SK-N-SH treated with all-trans-retinoic acid at 6 μM for 48 hours (cell line): ENCODE measurements around the gene MYOM1.

ENCODE experiments used
- ATAC-seq: fragments of 200-7000 bp; cut with Tn5 transposase; 3 replicates; pipeline ENCODE4 v1.9.1; 2020; ENCODE audit warnings: mild to moderate bottlenecking, moderate library complexity
- ARNTL ChIP-seq: fragments of 450-650 bp; formaldehyde crosslinking; IDR thresholded peaks from 2 replicates; pipeline ENCODE4 v1.5.0; 2020; ENCODE audit warnings: low read depth, mild to moderate bottlenecking, moderate library complexity, borderline replicate concordance
- BACH2 ChIP-seq: fragments of 250-450 bp; sonication (Bioruptor Pico); IDR thresholded peaks from 2 replicates; pipeline ENCODE4 v1.9.0; 2021; ENCODE audit warnings: mild to moderate bottlenecking, borderline replicate concordance
- CREB5 ChIP-seq: fragments of 250-450 bp; sonication (Bioruptor Pico); IDR thresholded peaks from 2 replicates; pipeline ENCODE4 v1.5.1; 2020; ENCODE audit warnings: low read depth, mild to moderate bottlenecking, moderate library complexity
- CSDC2 ChIP-seq: fragments of 250-450 bp; sonication (Bioruptor Pico); IDR thresholded peaks from 2 replicates; pipeline ENCODE4 v1.5.0; 2020; ENCODE audit warnings: mild to moderate bottlenecking, moderate library complexity
- ESRRG ChIP-seq: fragments of 250-450 bp; sonication (Bioruptor Pico); IDR thresholded peaks from 2 replicates; pipeline ENCODE4 v1.6.1; 2021; ENCODE audit warnings: mild to moderate bottlenecking
- GLIS3 ChIP-seq: fragments of 250-450 bp; sonication (Bioruptor Pico); IDR thresholded peaks from 2 replicates; pipeline ENCODE4 v1.5.0; 2020; ENCODE audit warnings: mild to moderate bottlenecking, moderate library complexity
- ISL1 ChIP-seq: fragments of 250-450 bp; sonication (Bioruptor Pico); IDR thresholded peaks from 2 replicates; pipeline ENCODE4 v2.1.2; 2022; ENCODE audit warnings: mild to moderate bottlenecking, moderate library complexity
- PATZ1 ChIP-seq: fragments of 250-450 bp; sonication (Bioruptor Pico); IDR thresholded peaks from 2 replicates; pipeline ENCODE4 v1.8.0; 2020; ENCODE audit warnings: mild to moderate bottlenecking, moderate library complexity, borderline replicate concordance
- POU6F1 ChIP-seq: fragments of 250-450 bp; sonication (Bioruptor Pico); IDR thresholded peaks from 2 replicates; pipeline ENCODE4 v1.8.0; 2021; ENCODE audit warnings: low read depth, mild to moderate bottlenecking, moderate library complexity, borderline replicate concordance
- PPARA ChIP-seq: fragments of 250-450 bp; sonication (Bioruptor Pico); IDR thresholded peaks from 2 replicates; pipeline ENCODE4 v1.5.0; 2020; ENCODE audit warnings: mild to moderate bottlenecking, borderline replicate concordance
- RARB ChIP-seq: fragments of 250-450 bp; sonication (Bioruptor Pico); IDR thresholded peaks from 2 replicates; pipeline ENCODE4 v1.8.0; 2021; ENCODE audit warnings: mild to moderate bottlenecking, moderate library complexity
- SNAI2 ChIP-seq: fragments of 250-450 bp; sonication (Bioruptor Pico); IDR thresholded peaks from 2 replicates; pipeline ENCODE4 v1.5.0; 2020; ENCODE audit warnings: mild to moderate bottlenecking, moderate library complexity
- TCF4 ChIP-seq: fragments of 250-450 bp; sonication (Bioruptor Pico); IDR thresholded peaks from 2 replicates; pipeline ENCODE4 v1.8.0; 2021; ENCODE audit warnings: mild to moderate bottlenecking, moderate library complexity, borderline replicate concordance
- ZC3H10 ChIP-seq: fragments of 250-450 bp; sonication (Bioruptor Pico); IDR thresholded peaks from 2 replicates; pipeline ENCODE4 v1.5.1; 2021; ENCODE audit warnings: mild to moderate bottlenecking, moderate library complexity
- ZFP3 ChIP-seq: fragments of 250-450 bp; sonication (Bioruptor Pico); IDR thresholded peaks from 2 replicates; pipeline ENCODE4 v1.5.0; 2020; ENCODE audit warnings: mild to moderate bottlenecking, moderate library complexity
- ZFP30 ChIP-seq: fragments of 450-650 bp; formaldehyde crosslinking; IDR thresholded peaks from 2 replicates; pipeline ENCODE4 v1.5.0; 2022; ENCODE audit warnings: mild to moderate bottlenecking, moderate library complexity
- ZNF70 ChIP-seq: fragments of 450-650 bp; formaldehyde crosslinking; IDR thresholded peaks from 2 replicates; pipeline ENCODE4 v1.5.0; 2020; ENCODE audit warnings: mild to moderate bottlenecking, moderate library complexity
- ZNF8 ChIP-seq: fragments of 450-650 bp; formaldehyde crosslinking; IDR thresholded peaks from 2 replicates; pipeline ENCODE4 v1.5.0; 2020; ENCODE audit warnings: mild to moderate bottlenecking, moderate library complexity
- TF ChIP-seq, protein P1 (sequence below): fragments of 250-450 bp; sonication (Bioruptor Pico); IDR thresholded peaks from 2 replicates; pipeline ENCODE4 v1.5.0; 2020; ENCODE audit warnings: mild to moderate bottlenecking, moderate library complexity

MYOM1 gene

GRCh38 chr18:3058328-3059191 is 161.2 kb downstream of the MYOM1 start:
- TF ChIP-seq ARNTL (CRISPR knock-in tag): no peak
- no peak for TF ChIP-seq POU6F1 (CRISPR knock-in tag)
- no peak for TF ChIP-seq ZC3H10
- no peak for TF ChIP-seq ZNF70 (CRISPR knock-in tag)
- no peak for TF ChIP-seq ESRRG (CRISPR knock-in tag)
- ATAC-seq: no peak

GRCh38 chr18:3057526-3057925 is 162.2 kb downstream of the MYOM1 start:
- TF ChIP-seq PATZ1 (CRISPR knock-in tag): no peak
- TF ChIP-seq CSDC2 (CRISPR knock-in tag): no peak
- ATAC-seq: no peak

- no peak for TF ChIP-seq ZFP3 (CRISPR knock-in tag)
- TF ChIP-seq PPARA (CRISPR knock-in tag): no peak
- TF ChIP-seq SNAI2 (CRISPR knock-in tag): no peak
- TF ChIP-seq, protein P1, sequence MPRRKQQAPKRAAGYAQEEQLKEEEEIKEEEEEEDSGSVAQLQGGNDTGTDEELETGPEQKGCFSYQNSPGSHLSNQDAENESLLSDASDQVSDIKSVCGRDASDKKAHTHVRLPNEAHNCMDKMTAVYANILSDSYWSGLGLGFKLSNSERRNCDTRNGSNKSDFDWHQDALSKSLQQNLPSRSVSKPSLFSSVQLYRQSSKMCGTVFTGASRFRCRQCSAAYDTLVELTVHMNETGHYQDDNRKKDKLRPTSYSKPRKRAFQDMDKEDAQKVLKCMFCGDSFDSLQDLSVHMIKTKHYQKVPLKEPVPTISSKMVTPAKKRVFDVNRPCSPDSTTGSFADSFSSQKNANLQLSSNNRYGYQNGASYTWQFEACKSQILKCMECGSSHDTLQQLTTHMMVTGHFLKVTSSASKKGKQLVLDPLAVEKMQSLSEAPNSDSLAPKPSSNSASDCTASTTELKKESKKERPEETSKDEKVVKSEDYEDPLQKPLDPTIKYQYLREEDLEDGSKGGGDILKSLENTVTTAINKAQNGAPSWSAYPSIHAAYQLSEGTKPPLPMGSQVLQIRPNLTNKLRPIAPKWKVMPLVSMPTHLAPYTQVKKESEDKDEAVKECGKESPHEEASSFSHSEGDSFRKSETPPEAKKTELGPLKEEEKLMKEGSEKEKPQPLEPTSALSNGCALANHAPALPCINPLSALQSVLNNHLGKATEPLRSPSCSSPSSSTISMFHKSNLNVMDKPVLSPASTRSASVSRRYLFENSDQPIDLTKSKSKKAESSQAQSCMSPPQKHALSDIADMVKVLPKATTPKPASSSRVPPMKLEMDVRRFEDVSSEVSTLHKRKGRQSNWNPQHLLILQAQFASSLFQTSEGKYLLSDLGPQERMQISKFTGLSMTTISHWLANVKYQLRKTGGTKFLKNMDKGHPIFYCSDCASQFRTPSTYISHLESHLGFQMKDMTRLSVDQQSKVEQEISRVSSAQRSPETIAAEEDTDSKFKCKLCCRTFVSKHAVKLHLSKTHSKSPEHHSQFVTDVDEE (CRISPR knock-in tag): no peak
- TF ChIP-seq BACH2 (CRISPR knock-in tag): no peak
- no peak for TF ChIP-seq RARB
- TF ChIP-seq ZFP30 (CRISPR knock-in tag): no peak
- no peak for TF ChIP-seq CREB5 (CRISPR knock-in tag)
- TF ChIP-seq ZNF70 (CRISPR knock-in tag): no peak
- no peak for TF ChIP-seq ARNTL (CRISPR knock-in tag)
- TF ChIP-seq TCF4 (CRISPR knock-in tag): no peak
- no peak for TF ChIP-seq GLIS3 (CRISPR knock-in tag)
- TF ChIP-seq ZNF8: no peak
- no peak for TF ChIP-seq ISL1
- no peak for TF ChIP-seq PATZ1 (CRISPR knock-in tag)
- TF ChIP-seq POU6F1 (CRISPR knock-in tag): no peak
Observed at GRCh38 chr18:3056311-3056710, 163.5 kb downstream of the MYOM1 start.

More at GRCh38 chr18:3056311-3056710, 163.5 kb downstream of the MYOM1 start:
- no peak for ATAC-seq
